GM21825 (cell line): ENCODE measurements around the gene CHEK2.
"Not testable (repeated sequence)": the region's sequence is repeated elsewhere in the genome, so short reads cannot be mapped to it uniquely, and the experiment has no call there.

Experiments used
- ATAC-seq: cut with Tn5 transposase; IDR thresholded peaks from one replicate; pipeline ENCODE4 v1.9.1; 2021; ENCODE audit warnings: mild to moderate bottlenecking, moderate library complexity; ENCODE audit not compliant: unreplicated experiment

CHEK2 gene

GRCh38 chr22:28742562-28742962 is 942 bp upstream of the CHEK2 start:
- ATAC-seq, result no peak

- no peak for ATAC-seq
Measured at GRCh38 chr22:28741200-28741784, 328 bp downstream of the CHEK2 start.

DNA sequence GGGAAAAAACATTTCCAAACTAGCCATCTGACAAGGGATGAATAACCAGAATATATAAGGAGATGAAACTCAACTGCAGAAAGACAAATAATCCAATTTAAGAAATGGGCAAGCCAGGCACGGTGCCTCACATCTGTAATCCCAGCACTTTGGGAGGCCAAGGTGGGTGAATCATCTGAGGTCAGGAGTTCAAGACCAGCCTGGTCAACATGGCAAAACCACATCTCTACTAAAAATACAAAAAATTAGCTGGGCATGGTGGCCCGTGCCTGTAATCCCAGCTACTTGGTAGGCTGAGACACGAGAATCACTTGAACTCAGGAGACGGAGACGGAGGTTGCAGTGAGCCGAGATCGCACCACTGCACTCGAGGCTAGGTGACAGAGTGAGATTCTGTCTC is 2.7 kb downstream of the CHEK2 start:
- ATAC-seq, result not testable (repeated sequence)

DNA sequence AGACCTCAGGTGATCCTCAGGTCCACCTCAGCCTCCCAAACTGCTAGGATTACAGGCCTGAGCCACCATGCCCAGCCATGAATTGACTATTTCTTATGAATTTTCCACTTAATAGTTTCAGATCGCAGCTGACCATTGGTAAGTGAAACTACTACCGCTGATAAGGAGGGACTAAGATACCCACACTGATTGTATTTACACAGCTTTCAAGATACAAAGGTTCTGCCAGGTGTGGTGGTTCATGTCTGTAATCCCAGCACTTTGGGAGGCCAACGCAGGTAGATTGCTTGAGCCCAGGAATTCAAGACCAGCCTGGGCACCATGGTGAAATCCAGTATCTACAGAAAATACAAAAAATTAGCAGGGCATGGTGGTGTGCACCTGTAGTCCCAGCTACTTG is 3.9 kb downstream of the CHEK2 start:
- ATAC-seq, result no peak

DNA sequence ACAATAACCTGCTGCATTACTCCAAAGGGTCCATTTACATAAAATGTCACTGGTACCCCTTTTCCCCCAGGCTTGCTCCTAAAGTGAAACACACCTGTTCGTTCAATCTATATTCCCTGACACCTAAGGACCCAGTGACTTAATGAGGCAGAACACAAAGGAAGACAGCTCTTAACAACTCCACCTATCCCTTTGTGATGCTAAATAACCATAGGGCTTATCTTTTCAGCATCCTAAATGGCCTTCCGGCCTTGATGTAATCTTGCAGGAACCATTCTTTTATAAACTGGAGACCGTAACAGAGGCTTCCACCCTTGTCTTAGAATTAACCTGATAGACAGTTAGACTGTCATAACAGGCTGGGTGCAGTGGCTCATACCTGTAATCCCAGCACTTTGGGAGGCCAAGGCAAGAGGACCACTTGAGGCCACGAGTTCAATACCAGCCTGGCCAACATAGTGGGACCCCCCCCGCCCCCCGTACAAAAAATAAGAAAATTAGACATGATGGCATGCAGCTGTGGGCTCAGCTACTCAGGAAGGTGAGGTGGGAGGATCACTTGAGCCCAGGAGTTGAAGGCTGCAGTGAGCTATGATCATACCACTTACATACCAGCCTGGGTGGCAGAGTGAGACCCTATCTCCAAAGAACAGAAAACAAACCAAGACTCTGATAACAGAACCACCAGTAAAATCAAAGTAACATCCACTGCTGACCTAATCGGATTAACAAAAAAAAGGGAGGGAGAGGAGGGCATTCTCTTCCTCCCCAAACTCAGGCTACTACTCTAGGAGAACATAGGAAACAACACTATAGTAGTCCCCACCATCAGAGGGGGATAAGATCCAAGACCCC is 5.1 kb downstream of the CHEK2 start:
- ATAC-seq, result no peak

GRCh38 chr22:28734393-28734792 is 7.2 kb downstream of the CHEK2 start:
- ATAC-seq, result no peak

DNA sequence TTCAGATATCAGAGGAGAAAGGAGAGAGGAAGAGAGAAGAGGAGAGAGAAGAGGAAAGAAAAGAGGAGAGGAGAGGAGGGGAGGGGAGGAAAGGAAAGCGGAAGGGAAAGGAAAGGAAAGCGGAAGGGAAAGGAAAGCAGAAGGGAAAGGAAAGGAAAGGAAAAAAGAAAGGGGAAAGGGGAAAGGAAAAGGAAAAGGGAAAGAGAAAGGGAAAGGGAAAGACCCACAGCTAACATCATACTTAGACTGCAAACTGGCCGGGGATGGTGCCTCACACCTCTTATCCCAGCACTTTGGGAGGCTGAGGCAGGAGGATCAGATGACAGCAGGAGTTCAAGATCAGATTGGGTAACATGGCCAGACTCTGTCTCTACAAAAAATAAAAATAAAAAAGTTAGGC is 11.4 kb downstream of the CHEK2 start:
- ATAC-seq, result no peak

DNA sequence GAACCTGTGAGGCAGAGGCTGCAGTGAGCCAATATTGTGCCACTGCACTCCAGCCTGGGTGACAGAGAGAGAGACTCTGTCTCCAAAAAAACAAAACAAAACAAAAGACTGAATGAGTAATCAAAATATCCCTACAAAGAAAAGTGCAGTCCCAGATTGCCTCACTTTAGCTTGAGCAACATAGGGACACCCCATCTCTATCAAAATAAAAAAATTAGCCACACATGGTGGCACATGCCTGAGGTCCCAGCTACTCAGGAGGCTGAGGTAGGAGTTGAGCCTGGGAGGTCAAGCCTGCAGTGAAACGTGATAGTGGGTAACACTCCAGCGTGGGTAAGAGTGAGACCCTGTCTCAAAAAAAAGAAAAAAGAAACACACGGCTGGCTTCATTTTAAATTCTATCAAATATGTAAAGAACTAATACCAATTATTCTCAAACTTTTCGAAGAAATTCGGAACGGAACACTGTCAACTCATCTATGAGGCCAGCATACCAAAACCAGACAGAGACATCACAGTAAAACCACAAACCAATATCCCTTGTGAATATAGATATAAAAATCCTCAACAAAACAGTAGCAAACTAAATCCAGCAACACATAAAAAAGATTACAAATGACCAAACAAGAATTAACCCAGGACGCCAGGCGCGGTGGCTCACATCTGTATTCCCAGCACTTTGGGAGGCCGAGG is 12.9 kb downstream of the CHEK2 start:
- ATAC-seq, result no peak

GRCh38 chr22:28728002-28728401 is 13.6 kb downstream of the CHEK2 start:
- no peak for ATAC-seq

- no peak for ATAC-seq
Measured at GRCh38 chr22:28718044-28718443, 23.6 kb downstream of the CHEK2 start.

DNA sequence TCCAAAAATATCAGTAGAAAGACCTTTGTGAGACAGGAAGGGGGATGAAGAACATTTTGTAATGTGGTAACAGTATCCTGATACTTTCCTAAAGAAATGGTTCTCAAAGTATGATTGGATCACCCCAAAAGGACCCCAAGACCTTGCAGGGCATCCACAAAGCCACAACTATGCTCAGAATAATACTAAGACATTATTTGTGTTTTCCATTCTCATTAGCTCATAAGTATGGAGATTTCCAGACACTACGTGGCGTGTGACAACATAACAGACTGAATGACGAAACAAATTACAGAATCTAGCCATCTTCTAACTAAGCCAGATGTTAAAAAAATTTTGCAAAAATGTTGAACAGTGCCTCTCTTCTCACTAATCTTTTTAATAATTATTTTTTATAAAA is 24.9 kb downstream of the CHEK2 start:
- ATAC-seq, result no peak

DNA sequence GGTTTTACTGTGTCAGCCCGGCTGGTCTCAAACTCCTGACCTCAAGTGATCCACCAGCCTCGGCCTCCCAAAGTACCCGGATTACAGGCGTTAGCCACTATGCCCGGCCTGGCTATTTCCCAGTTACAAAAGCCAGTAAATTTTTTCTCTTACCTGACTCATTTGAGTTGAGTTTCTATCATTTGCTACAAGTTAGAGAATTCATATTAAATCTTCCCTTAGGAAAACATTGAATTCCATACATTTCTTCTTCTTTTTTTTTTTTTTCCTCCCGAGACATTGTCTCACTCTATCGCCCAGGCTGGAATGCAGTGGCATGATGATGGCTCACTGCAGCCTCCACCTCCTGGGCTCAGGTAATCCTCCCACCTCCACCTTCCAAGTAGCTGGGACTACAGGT is 26.0 kb downstream of the CHEK2 start:
- ATAC-seq, result no peak

DNA sequence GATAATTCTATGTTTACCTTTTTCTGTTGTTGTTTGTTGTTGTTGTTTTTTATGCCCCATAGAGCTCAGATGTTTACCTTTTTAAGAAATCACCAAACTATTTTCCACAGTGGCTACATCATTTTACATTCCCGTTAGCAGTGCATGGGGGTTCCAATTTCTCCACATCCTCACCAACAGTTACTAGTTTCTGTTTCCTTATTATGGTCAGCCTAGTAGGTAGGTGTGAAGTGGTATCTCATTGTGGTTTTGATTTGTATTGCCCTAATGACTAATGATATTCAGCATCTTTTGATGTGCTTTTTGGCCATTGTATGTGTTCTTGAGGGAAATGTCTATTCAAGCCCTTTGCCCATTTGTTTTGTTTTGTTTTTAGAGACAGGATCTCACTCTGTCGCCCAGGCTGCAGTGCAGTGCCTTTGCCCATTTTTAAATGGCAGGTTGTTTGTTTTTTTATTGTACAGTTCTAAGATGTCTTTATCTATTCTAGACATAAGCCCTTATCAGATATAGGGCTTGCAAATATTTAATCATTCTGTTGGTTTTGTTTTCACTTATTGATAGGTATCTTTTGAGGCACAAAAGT is 27.5 kb downstream of the CHEK2 start:
- no peak for ATAC-seq

GRCh38 chr22:28711820-28712777 is 29.5 kb downstream of the CHEK2 start:
- ATAC-seq, result no peak

- no peak for ATAC-seq
Measured at GRCh38 chr22:28711341-28711740, 30.3 kb downstream of the CHEK2 start.

DNA sequence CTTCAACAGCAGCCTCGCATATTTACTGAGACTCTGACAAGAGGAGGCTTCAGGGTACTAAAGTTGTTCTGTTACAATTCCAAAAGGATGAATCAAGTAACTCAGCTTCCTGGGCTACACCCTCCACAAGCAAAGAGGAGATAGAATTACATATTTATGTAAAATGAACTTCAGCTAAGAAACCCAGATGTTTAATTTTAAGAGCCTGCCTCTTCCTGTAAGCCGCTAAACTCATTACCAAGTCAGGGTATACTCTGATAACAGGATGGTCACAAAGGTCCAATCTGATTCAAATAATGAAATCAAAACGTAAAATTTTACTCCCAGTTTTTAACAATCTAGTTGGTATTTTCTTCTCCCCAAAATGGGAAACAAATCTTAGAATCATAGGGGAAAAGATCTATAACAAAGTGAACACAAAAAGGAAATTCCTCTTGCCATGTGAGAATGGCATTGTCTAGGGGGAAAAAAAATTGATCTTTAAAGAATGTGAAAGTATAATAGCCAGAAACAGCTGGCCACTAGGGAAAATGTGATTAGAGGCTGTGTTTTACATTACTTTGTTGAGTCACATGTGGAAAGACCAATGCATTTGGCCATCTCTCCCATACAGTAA is 30.9 kb downstream of the CHEK2 start:
- ATAC-seq, result no peak

DNA sequence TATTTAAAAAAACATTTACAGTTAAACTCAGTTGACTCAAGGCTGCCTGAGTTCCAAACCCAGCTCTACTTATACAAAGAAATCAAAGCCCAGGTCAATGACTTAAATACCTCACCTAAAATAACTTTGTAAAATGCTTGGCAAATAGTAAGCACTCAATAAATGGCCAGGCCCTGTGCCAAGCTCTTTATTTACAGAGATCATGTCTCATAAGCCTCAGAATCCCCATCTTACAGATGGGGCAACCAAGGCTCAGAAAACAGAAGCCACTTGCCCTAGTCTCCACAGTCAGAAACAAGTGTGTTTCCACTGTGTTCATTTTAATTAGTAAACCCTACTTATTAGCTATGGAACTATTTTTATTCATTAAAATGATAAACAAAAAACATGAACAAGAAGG is 31.5 kb downstream of the CHEK2 start:
- no peak for ATAC-seq

DNA sequence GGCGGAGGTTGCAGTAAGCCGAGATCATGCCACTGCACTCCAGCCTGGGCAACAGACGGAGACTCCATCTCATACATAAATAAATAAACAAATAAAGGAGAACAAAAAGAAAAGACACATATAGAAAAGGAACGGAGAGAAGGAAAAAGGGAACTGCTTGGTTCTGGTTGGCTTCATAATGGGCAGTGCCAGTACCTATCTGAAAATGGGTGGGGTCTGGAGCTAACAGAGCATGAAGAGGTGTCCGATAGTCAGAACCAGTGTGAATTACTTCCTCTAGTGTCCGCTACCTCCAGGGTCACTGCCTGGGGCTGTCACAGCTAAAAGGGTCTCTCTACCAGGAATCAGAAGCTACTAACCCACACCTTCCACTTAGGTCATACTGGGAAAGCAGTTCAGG is 34.8 kb downstream of the CHEK2 start:
- ATAC-seq, result no peak

GRCh38 chr22:28703436-28703835 is 38.2 kb downstream of the CHEK2 start:
- ATAC-seq, result no peak

DNA sequence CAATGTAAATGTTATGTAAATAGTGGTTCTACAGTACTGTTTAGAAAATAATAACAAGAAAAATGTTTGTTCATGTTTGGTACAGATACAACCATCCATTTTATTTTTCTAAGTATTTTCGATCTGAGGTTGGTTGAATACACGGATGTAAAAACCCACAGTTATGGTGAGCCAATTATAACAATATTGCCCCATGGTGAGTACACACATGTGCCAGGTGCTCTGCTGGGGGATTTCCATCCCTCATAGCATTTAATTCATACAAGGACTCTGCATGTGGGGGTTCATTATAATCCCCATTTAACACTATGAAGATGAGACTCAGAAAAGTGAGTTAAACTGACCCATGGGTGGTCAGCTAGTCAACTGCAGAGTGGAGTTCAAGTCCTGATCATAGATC is 38.7 kb downstream of the CHEK2 start:
- no peak for ATAC-seq
